ENCODE results near the gene GAPVD1.
"Not testable (repeated sequence)": the region's sequence is repeated elsewhere in the genome, so short reads cannot be mapped to it uniquely, and the experiment has no call there.

DNA sequence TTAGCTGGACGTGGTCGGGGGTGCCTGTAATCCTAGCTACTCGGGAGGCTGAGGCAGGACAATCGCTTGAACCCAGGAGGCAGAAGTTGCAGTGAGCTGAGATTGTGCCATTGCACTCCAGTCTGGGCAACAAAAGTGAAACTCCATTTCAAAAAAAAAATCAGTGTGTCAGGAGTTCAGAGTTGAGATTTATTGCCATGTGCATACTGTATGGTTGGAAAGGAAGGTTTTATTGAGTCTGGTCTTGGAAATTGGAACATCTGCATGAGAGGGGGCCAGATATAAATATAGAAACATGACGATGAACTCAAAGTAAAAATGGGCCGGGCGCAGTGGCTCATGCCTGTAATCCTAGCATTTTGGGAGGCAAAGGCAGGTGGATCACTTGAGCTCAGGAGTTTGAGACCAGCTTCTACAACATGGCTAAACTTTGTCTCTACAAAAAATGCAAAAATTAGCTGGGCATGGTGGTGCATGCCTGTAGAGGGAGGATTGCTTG lies 25.4 kb downstream of the GAPVD1 start:
- TF ChIP-seq, protein P1, sequence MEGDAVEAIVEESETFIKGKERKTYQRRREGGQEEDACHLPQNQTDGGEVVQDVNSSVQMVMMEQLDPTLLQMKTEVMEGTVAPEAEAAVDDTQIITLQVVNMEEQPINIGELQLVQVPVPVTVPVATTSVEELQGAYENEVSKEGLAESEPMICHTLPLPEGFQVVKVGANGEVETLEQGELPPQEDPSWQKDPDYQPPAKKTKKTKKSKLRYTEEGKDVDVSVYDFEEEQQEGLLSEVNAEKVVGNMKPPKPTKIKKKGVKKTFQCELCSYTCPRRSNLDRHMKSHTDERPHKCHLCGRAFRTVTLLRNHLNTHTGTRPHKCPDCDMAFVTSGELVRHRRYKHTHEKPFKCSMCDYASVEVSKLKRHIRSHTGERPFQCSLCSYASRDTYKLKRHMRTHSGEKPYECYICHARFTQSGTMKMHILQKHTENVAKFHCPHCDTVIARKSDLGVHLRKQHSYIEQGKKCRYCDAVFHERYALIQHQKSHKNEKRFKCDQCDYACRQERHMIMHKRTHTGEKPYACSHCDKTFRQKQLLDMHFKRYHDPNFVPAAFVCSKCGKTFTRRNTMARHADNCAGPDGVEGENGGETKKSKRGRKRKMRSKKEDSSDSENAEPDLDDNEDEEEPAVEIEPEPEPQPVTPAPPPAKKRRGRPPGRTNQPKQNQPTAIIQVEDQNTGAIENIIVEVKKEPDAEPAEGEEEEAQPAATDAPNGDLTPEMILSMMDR (IDR thresholded peaks at IDR 0.05): not testable (repeated sequence)
- not testable (repeated sequence) for TF ChIP-seq RFX5 (IDR thresholded peaks at IDR 0.05); KDM1A (IDR thresholded peaks at IDR 0.05; ENCODE audit: low read depth); NR3C1 (IDR thresholded peaks at IDR 0.05); POLR2A (IDR thresholded peaks at IDR 0.05; ENCODE audit: low read length); KDM5A (IDR thresholded peaks at IDR 0.05); SMC3 (IDR thresholded peaks at IDR 0.05); MAFK (IDR thresholded peaks at IDR 0.05; ENCODE audit: partially characterized antibody); HDAC2 (IDR thresholded peaks at IDR 0.05); RNF2 (IDR thresholded peaks at IDR 0.05; ENCODE audit: borderline replicate concordance, low read depth)
- TF ChIP-seq, protein P2, sequence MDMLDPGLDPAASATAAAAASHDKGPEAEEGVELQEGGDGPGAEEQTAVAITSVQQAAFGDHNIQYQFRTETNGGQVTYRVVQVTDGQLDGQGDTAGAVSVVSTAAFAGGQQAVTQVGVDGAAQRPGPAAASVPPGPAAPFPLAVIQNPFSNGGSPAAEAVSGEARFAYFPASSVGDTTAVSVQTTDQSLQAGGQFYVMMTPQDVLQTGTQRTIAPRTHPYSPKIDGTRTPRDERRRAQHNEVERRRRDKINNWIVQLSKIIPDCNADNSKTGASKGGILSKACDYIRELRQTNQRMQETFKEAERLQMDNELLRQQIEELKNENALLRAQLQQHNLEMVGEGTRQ (IDR thresholded peaks at IDR 0.05): not testable (repeated sequence)
- TF ChIP-seq, protein P3, sequence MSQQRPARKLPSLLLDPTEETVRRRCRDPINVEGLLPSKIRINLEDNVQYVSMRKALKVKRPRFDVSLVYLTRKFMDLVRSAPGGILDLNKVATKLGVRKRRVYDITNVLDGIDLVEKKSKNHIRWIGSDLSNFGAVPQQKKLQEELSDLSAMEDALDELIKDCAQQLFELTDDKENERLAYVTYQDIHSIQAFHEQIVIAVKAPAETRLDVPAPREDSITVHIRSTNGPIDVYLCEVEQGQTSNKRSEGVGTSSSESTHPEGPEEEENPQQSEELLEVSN (IDR thresholded peaks at IDR 0.05; ENCODE audit: borderline replicate concordance, low read depth): not testable (repeated sequence)

Measured in A549 (cell line).